ENCODE measurements around the gene LTBP1. TPM values are rescaled to one million over a fixed set of nuclear protein-coding genes. Genes with fewer than 3 reads are reported as not detected.
"Not testable (repeated sequence)": the region's sequence is repeated elsewhere in the genome, so short reads cannot be mapped to it uniquely, and the experiment has no call there.

Gene LTBP1
- polyA plus RNA-seq, 2 donors, result 4.3 to 13.9 TPM

DNA sequence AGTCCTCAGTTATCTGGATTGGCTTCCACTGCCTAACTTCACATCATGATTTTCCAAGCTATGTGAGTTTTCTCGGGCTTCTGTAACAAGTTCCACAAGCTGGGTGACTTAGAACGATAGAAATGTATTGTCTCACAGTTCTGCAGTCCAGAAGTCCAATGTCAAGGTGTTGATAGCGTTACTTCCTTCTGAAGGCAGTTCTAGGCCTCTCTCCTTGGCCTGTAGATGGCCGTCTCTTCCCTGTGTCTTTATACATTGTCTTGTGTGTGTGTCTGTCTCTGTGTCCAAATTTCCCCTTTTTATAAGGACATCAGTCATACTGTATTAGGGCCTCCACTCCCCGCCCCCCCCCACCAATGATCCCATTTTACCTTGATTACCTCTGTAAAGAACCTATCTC is 7.5 kb downstream of the LTBP1 start:
- H3K4me1 ChIP-seq (ENCODE audit: control insufficient read depth in 2 of 2, insufficient read depth in 2 of 2, low read length in 1 of 2), result peaks cover 0 to 2% of the 10 kb centered on the region in 2 donors
- 83 to 90% methylated on average over 5 of the region's 5 CpGs for WGBS, 2 donors
- H3K4me3 ChIP-seq (ENCODE audit: low read depth in 1 of 2, low read length in 2 of 2), result no peak overlapping the region
- H3K27ac ChIP-seq (ENCODE audit: low read depth in 2 of 2, low read length in 1 of 2), result no peak overlapping the region
- no peaks in the 10 kb centered on the region for H3K27me3 ChIP-seq (ENCODE audit: control insufficient read depth in 1 of 2, insufficient read depth in 2 of 2, low read length in 2 of 2)
- no peaks in the 10 kb centered on the region for H3K36me3 ChIP-seq (ENCODE audit: control insufficient read depth in 2 of 2, insufficient read depth in 2 of 2, low read length in 1 of 2)
- H3K9me3 ChIP-seq (ENCODE audit: control insufficient read depth in 2 of 2, insufficient read depth in 1 of 2, low read depth in 1 of 2, low read length in 1 of 2), result no peaks in the 10 kb centered on the region

DNA sequence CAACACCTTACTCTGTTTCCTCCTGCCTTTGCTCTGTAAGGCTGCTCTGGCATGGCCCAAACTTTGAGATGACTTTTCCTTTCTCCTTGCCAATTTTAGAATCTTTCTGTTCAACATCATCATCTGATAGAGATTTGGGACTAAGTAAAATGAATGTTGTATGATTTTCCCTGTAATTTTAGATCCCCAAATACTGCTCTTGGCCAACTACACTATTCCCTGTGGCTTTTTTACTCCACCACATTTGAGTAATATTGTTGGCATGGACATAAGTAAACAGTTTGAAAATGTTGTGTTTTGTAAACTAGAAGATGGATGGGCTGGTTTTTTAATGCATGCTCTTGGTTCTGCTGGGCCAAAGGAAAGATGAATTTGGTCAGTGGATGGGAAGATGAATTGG is 12.1 kb downstream of the LTBP1 start:
- no peaks in the 10 kb centered on the region for H3K9me3 ChIP-seq (ENCODE audit: control insufficient read depth in 2 of 2, insufficient read depth in 1 of 2, low read depth in 1 of 2, low read length in 1 of 2)
- no peaks in the 10 kb centered on the region for H3K27me3 ChIP-seq (ENCODE audit: control insufficient read depth in 1 of 2, insufficient read depth in 2 of 2, low read length in 2 of 2)
- H3K4me1 ChIP-seq (ENCODE audit: control insufficient read depth in 2 of 2, insufficient read depth in 2 of 2, low read length in 1 of 2), result peaks cover 0 to 2% of the 10 kb centered on the region in 2 donors
- no peaks in the 10 kb centered on the region for H3K36me3 ChIP-seq (ENCODE audit: control insufficient read depth in 2 of 2, insufficient read depth in 2 of 2, low read length in 1 of 2)
- H3K4me3 ChIP-seq (ENCODE audit: low read depth in 1 of 2, low read length in 2 of 2), result no peak overlapping the region
- H3K27ac ChIP-seq (ENCODE audit: low read depth in 2 of 2, low read length in 1 of 2), result no peak overlapping the region

DNA sequence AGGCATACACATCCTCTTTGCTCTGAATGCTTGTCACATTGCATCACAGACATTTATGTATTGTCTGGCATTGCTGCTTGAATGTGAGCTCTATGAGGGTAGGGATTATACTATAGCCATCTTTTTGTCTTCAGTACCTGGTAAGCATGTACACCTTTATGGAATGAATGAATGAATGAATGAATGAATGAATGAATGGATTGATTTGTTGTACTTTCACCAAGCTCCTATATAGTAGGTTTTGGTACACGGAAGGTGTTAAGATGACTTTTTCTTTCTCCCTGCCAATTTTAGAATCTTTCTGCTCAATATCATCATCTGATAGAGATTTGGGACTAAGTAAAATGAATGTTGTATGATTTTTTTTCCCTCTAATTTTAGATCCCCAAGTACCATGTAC is 13.5 kb downstream of the LTBP1 start:
- 97 to 98% methylated on average over 1 of the region's 1 CpG for WGBS, 2 donors
- peaks cover 0 to 2% of the 10 kb centered on the region in 2 donors for H3K4me1 ChIP-seq (ENCODE audit: control insufficient read depth in 2 of 2, insufficient read depth in 2 of 2, low read length in 1 of 2)
- no peaks in the 10 kb centered on the region for H3K27me3 ChIP-seq (ENCODE audit: control insufficient read depth in 1 of 2, insufficient read depth in 2 of 2, low read length in 2 of 2)
- H3K4me3 ChIP-seq (ENCODE audit: low read depth in 1 of 2, low read length in 2 of 2), result no peak overlapping the region
- no peaks in the 10 kb centered on the region for H3K36me3 ChIP-seq (ENCODE audit: control insufficient read depth in 2 of 2, insufficient read depth in 2 of 2, low read length in 1 of 2)
- no peaks in the 10 kb centered on the region for H3K9me3 ChIP-seq (ENCODE audit: control insufficient read depth in 2 of 2, insufficient read depth in 1 of 2, low read depth in 1 of 2, low read length in 1 of 2)
- no peak overlapping the region for H3K27ac ChIP-seq (ENCODE audit: low read depth in 2 of 2, low read length in 1 of 2)

DNA sequence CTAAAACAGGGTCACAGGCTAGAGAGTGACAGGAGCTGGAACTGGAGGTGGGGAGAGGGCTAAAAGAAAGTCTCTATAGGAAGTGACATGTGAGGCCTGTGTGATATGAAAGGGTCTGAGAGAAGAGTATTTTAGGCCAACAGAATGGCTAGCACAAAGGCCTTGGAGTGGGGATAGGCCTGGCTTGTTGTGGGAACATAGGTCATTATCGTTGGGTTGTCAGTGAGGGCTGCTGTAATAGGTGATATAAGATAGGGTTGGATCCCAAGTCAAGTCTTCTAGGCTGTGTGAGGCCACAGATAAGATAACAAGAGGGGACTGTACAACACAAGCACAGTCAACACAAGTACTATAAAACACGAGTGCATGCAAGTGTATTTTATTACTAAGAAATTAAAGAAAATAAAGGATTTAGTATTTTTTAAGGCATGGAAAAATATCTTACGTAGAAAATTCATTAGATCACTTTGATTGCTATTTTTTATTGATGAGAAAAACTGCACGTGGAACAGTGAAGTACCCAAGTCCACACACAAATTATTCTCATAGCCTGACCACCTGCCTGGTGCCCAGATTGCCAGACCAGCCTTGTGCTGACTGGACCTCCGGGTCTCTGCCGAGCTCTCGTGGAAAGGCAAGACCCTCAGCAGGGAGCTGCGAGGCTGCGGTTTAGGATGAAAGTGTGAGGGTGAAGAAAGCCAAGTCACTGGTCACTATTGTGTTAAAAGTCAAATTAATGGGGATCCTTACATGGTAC is 14.1 kb downstream of the LTBP1 start:
- Histone ChIP-seq H3K4me1 (ENCODE audit: control insufficient read depth in 2 of 2, insufficient read depth in 2 of 2, low read length in 1 of 2) (peaks cover 0 to 2% of the 10 kb centered on the region in 2 donors), H3K27ac (ENCODE audit: low read depth in 2 of 2, low read length in 1 of 2) (no peak overlapping the region), H3K4me3 (ENCODE audit: low read depth in 1 of 2, low read length in 2 of 2) (no peak overlapping the region), H3K27me3 (ENCODE audit: control insufficient read depth in 1 of 2, insufficient read depth in 2 of 2, low read length in 2 of 2) (no peaks in the 10 kb centered on the region), H3K9me3 (ENCODE audit: control insufficient read depth in 2 of 2, insufficient read depth in 1 of 2, low read depth in 1 of 2, low read length in 1 of 2) (no peaks in the 10 kb centered on the region), H3K36me3 (ENCODE audit: control insufficient read depth in 2 of 2, insufficient read depth in 2 of 2, low read length in 1 of 2) (no peaks in the 10 kb centered on the region)
- 91 to 94% methylated on average over 9 of the region's 9 CpGs for WGBS, 2 donors

DNA sequence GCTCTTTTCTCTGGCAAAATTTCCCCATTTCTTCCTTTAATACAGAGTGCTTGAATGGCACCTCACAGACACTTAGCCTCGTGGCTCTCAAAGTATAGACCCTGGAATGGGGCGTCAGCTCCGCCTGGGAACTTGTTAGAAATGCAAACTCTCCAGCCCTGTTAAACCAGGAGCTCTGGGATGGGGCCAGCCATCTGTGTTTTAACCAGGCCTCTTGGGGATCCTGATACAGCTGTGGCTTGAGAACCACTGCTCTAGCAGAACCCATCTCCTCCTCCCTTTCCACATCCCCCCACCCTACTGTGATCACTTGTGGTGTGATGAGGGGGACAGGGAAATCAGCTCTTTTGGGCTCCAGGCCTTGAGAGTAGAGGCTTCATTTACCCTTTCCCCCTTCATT is 15.9 kb downstream of the LTBP1 start:
- Histone ChIP-seq H3K27me3 (ENCODE audit: control insufficient read depth in 1 of 2, insufficient read depth in 2 of 2, low read length in 2 of 2) (no peaks in the 10 kb centered on the region), H3K4me3 (ENCODE audit: low read depth in 1 of 2, low read length in 2 of 2) (no peak overlapping the region), H3K4me1 (ENCODE audit: control insufficient read depth in 2 of 2, insufficient read depth in 2 of 2, low read length in 1 of 2) (peaks cover 0 to 2% of the 10 kb centered on the region in 2 donors), H3K9me3 (ENCODE audit: control insufficient read depth in 2 of 2, insufficient read depth in 1 of 2, low read depth in 1 of 2, low read length in 1 of 2) (no peaks in the 10 kb centered on the region), H3K36me3 (ENCODE audit: control insufficient read depth in 2 of 2, insufficient read depth in 2 of 2, low read length in 1 of 2) (no peaks in the 10 kb centered on the region), H3K27ac (ENCODE audit: low read depth in 2 of 2, low read length in 1 of 2) (no peak overlapping the region)
- 55 to 88% methylated on average over 3 of the region's 3 CpGs for WGBS, 2 donors

DNA sequence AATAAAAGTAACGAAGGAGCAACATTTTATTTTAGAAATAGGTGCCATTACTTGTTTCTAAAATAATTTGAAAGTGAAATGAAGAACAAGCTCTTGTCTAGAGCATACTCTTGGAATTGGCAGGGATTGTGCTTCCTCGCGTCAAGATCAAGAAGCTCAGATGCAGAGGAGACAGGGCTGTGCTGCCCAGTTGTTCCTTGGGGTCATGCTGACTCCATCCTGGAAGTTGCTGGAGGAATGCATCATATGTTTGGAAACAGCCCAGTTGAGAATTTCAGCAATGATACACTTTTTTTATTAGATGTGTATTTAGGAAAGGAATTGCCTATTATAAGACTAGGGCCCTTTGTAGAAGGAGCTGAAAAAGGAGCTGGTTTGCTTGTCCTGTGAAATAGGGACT is 17.2 kb downstream of the LTBP1 start:
- 76 to 81% methylated on average over 3 of the region's 3 CpGs for WGBS, 2 donors
- H3K27ac ChIP-seq (ENCODE audit: low read depth in 2 of 2, low read length in 1 of 2), result no peak overlapping the region
- no peaks in the 10 kb centered on the region for H3K4me1 ChIP-seq (ENCODE audit: control insufficient read depth in 2 of 2, insufficient read depth in 2 of 2, low read length in 1 of 2)
- no peaks in the 10 kb centered on the region for H3K36me3 ChIP-seq (ENCODE audit: control insufficient read depth in 2 of 2, insufficient read depth in 2 of 2, low read length in 1 of 2)
- H3K27me3 ChIP-seq (ENCODE audit: control insufficient read depth in 1 of 2, insufficient read depth in 2 of 2, low read length in 2 of 2), result no peaks in the 10 kb centered on the region
- no peak overlapping the region for H3K4me3 ChIP-seq (ENCODE audit: low read depth in 1 of 2, low read length in 2 of 2)
- no peaks in the 10 kb centered on the region for H3K9me3 ChIP-seq (ENCODE audit: control insufficient read depth in 2 of 2, insufficient read depth in 1 of 2, low read depth in 1 of 2, low read length in 1 of 2)

DNA sequence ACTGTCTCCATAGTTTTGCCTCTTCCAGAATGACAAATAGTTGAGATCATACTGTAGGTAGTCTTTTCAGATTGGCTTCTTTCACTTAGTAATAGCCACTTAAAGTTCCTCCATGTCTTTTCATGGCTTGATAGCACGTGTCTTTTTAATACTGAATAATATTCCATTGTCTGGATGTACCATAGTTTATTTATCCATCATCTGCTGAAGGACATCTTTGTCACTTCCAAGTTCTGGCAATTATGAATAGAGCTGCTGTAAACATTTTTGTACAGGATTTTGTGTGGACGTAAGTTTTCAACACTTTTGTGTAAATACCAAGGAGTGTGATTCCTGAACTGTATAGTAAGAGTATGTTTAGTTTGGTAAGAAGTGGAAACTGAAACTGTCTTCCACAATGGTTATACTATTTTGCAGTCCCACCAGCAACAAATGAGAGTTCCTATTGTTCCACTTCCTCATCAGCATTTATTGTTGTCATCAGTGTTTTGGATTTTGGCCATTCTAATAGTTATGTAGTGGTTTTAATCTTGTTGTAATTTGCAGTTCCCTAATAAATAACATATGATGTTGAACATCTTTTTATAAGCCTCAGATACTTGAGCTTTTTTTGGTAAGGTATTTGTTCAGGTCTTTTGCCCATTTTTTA is 18.9 kb downstream of the LTBP1 start:
- H3K36me3 ChIP-seq (ENCODE audit: control insufficient read depth in 2 of 2, insufficient read depth in 2 of 2, low read length in 1 of 2), result no peaks in the 10 kb centered on the region
- H3K4me3 ChIP-seq (ENCODE audit: low read depth in 1 of 2, low read length in 2 of 2), result no peak overlapping the region
- no peak overlapping the region for H3K27ac ChIP-seq (ENCODE audit: low read depth in 2 of 2, low read length in 1 of 2)
- no peaks in the 10 kb centered on the region for H3K9me3 ChIP-seq (ENCODE audit: control insufficient read depth in 2 of 2, insufficient read depth in 1 of 2, low read depth in 1 of 2, low read length in 1 of 2)
- no peaks in the 10 kb centered on the region for H3K27me3 ChIP-seq (ENCODE audit: control insufficient read depth in 1 of 2, insufficient read depth in 2 of 2, low read length in 2 of 2)
- WGBS, 2 donors, result 60 to 71% methylated on average over 2 of the region's 2 CpGs
- no peaks in the 10 kb centered on the region for H3K4me1 ChIP-seq (ENCODE audit: control insufficient read depth in 2 of 2, insufficient read depth in 2 of 2, low read length in 1 of 2)

DNA sequence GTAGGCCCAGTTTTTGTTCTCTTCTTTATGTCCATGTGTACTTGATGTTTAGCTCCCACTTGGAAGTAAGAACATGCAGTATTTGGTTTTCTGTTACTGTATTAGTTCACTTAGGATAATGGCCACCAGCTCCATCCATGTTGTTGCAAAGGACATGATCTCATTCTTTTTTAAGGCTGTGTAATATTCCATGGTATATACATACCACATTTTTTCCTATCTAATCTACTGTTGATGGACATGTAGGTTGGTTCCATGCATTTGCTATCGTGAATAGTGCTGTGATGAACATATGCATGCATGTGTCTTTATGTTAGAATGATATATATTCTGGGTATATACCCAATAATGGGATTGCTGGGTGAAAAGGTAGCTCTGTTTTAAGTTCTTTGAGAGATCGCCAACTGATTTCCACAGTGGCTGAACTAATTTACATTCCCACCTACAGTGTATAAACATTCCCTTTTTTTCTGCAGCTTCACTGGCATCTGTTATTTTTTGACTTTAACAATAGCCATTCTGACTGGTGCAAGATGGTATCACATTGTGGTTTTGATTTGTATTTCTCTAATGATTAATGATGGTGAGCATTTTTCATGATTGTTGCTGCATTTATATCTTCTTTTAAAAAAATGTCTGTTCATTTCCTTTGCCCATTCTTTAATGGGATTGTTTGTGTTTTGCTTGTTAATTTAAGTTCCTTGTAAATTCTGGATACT is 22.9 kb downstream of the LTBP1 start:
- no peaks in the 10 kb centered on the region for H3K27me3 ChIP-seq (ENCODE audit: control insufficient read depth in 1 of 2, insufficient read depth in 2 of 2, low read length in 2 of 2)
- H3K4me3 ChIP-seq (ENCODE audit: low read depth in 1 of 2, low read length in 2 of 2), result no peak overlapping the region
- no peak overlapping the region for H3K27ac ChIP-seq (ENCODE audit: low read depth in 2 of 2, low read length in 1 of 2)
- 92 to 94% methylated on average over 2 of the region's 2 CpGs for WGBS, 2 donors
- no peaks in the 10 kb centered on the region for H3K36me3 ChIP-seq (ENCODE audit: control insufficient read depth in 2 of 2, insufficient read depth in 2 of 2, low read length in 1 of 2)
- H3K9me3 ChIP-seq (ENCODE audit: control insufficient read depth in 2 of 2, insufficient read depth in 1 of 2, low read depth in 1 of 2, low read length in 1 of 2), result no peaks in the 10 kb centered on the region
- no peaks in the 10 kb centered on the region for H3K4me1 ChIP-seq (ENCODE audit: control insufficient read depth in 2 of 2, insufficient read depth in 2 of 2, low read length in 1 of 2)

DNA sequence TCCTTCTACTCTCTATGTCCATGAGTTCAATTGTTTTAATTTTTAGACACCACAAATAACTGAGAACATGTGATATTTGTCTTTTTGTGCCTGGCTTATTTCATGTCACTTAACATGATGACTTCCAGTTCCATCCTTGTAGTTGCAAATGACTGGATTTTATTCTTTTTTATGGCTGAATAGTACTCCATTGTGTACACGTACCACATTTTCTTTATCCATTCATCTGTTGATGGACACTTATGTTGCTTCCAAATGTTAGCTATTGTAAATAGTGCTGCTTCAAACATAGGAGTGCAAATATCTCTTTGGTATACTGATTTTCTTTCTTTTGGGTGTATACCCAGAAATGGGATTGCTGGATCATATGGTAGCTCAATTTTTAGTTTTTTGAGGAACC is 27.0 kb downstream of the LTBP1 start:
- H3K9me3 ChIP-seq (ENCODE audit: control insufficient read depth in 2 of 2, insufficient read depth in 1 of 2, low read depth in 1 of 2, low read length in 1 of 2); H3K27me3 ChIP-seq (ENCODE audit: control insufficient read depth in 1 of 2, insufficient read depth in 2 of 2, low read length in 2 of 2); H3K4me1 ChIP-seq (ENCODE audit: control insufficient read depth in 2 of 2, insufficient read depth in 2 of 2, low read length in 1 of 2); H3K4me3 ChIP-seq (ENCODE audit: low read depth in 1 of 2, low read length in 2 of 2); H3K27ac ChIP-seq (ENCODE audit: low read depth in 2 of 2, low read length in 1 of 2); H3K36me3 ChIP-seq (ENCODE audit: control insufficient read depth in 2 of 2, insufficient read depth in 2 of 2, low read length in 1 of 2): not testable (repeated sequence)
- WGBS, 2 donors, result 97 to 98% methylated on average over 1 of the region's 1 CpG

Measured in esophagus (tissue), 2 donors.